HL-60 (cell line): ENCODE results near the gene SLC4A1.
"Not testable (repeated sequence)": the region's sequence is repeated elsewhere in the genome, so short reads cannot be mapped to it uniquely, and the experiment has no call there.

Experiments
- DNase-seq, 2 experiments: peaks; one replicate each; pipeline ENCODE4 v3.0.0-alpha.2; 2010 to 2020; ENCODE audit warnings: low read depth in 1 of 2, low spot score in 1 of 2
- H3K27ac ChIP-seq: fragments of 250-450 bp; sonication (Bioruptor Pico); replicated peaks from 2 replicates; pipeline ENCODE4 v1.5.1; 2020; ENCODE audit warnings: mild to moderate bottlenecking, moderate library complexity
- H3K27me3 ChIP-seq: fragments of 250-450 bp; sonication (Bioruptor Pico); 2 replicates; pipeline ENCODE4 v1.5.1; 2021; ENCODE audit warnings: mild to moderate bottlenecking, moderate library complexity; ENCODE audit not compliant: insufficient read depth, poor library complexity, severe bottlenecking
- H3K4me3 ChIP-seq: replicated peaks from 2 replicates; pipeline ENCODE4 v1.5.1; 2011; ENCODE audit warnings: mild to moderate bottlenecking, control low read depth, low read length; ENCODE audit not compliant: insufficient read depth
- CTCF ChIP-seq: IDR thresholded peaks from one replicate; pipeline ENCODE4 v1.5.1; 2011; ENCODE audit warnings: low read length, control low read depth, inconsistent platforms; ENCODE audit not compliant: insufficient read depth
- GABPA ChIP-seq: IDR thresholded peaks from 2 replicates; pipeline ENCODE4 v1.6.1; 2012; ENCODE audit warnings: low read depth
- POLR2AphosphoS5 ChIP-seq: IDR thresholded peaks from 2 replicates; pipeline ENCODE4 v1.6.1; 2012; ENCODE audit warnings: low read depth
- REST ChIP-seq: IDR thresholded peaks from 2 replicates; pipeline ENCODE4 v1.6.1; 2012; ENCODE audit warnings: low read depth; ENCODE audit not compliant: insufficient replicate concordance
- SPI1 ChIP-seq: IDR thresholded peaks from 2 replicates; pipeline ENCODE4 v1.6.1; 2012; ENCODE audit warnings: low read depth, mild to moderate bottlenecking, borderline replicate concordance

The SLC4A1 gene

GRCh38 chr17:44247876-44248736 lies 19.8 kb downstream of the SLC4A1 start:
- H3K27me3 ChIP-seq: no peaks in the 10 kb centered on the region
- H3K4me3 ChIP-seq: no peak overlapping the region
- TF ChIP-seq GABPA (no peak), CTCF (no peak), POLR2AphosphoS5 (no peak), REST (no peak), SPI1 (no peak)
- no peak overlapping the region for H3K27ac ChIP-seq
- no peak for DNase-seq

- no peak for TF ChIP-seq SPI1
- TF ChIP-seq GABPA: no peak
- TF ChIP-seq CTCF: no peak
- TF ChIP-seq POLR2AphosphoS5: no peak
- TF ChIP-seq REST: no peak
- no peaks in the 10 kb centered on the region for H3K27me3 ChIP-seq
- no peak overlapping the region for H3K27ac ChIP-seq
- H3K4me3 ChIP-seq: no peak overlapping the region
- no peak for DNase-seq
Observed at GRCh38 chr17:44247440-44247841, 20.5 kb downstream of the SLC4A1 start.

GRCh38 chr17:44241106-44241624 lies 26.8 kb downstream of the SLC4A1 start:
- H3K27me3 ChIP-seq: no peaks in the 10 kb centered on the region
- DNase-seq: peak in 1 of 2 experiments; percentile 58
- H3K4me3 ChIP-seq: no peak overlapping the region
- no peak overlapping the region for H3K27ac ChIP-seq
- TF ChIP-seq GABPA: no peak
- no peak for TF ChIP-seq POLR2AphosphoS5

GRCh38 chr17:44237886-44238285 lies 30.0 kb downstream of the SLC4A1 start:
- not testable (repeated sequence) for H3K27ac ChIP-seq, H3K4me3 ChIP-seq, H3K27me3 ChIP-seq, DNase-seq
